NCI-H526 treated with DMSO at 0.1 percent for 48 hours (cell line): ENCODE results near the gene MIP.
"Not testable (repeated sequence)": the region's sequence is repeated elsewhere in the genome, so short reads cannot be mapped to it uniquely, and the experiment has no call there.

ENCODE experiments used
- DNase-seq: peaks from one replicate; lab custom pipeline; 2025; lab: John Stamatoyannopoulos, UW

The MIP gene

GRCh38 chr12:56410768-56411167 lies 43.7 kb downstream of the MIP start:
- DNase-seq: no peak

GRCh38 chr12:56408799-56409417 lies 45.5 kb downstream of the MIP start:
- DNase-seq: no peak

GRCh38 chr12:56404227-56404626 lies 50.2 kb downstream of the MIP start:
- DNase-seq: not testable (repeated sequence)

GRCh38 chr12:56401612-56402011 lies 52.8 kb downstream of the MIP start:
- not testable (repeated sequence) for DNase-seq

GRCh38 chr12:56401125-56401524 lies 53.3 kb downstream of the MIP start:
- not testable (repeated sequence) for DNase-seq
